Astrocyte of the hippocampus (primary cell): Measurements from ENCODE around the gene FAM221A.
A peak's percentile ranks its signal among the peaks of the same experiment; 100 is the strongest.
"Not testable (repeated sequence)": the region's sequence is repeated elsewhere in the genome, so short reads cannot be mapped to it uniquely, and the experiment has no call there.

Experiments
- DNase-seq: peaks from one replicate; pipeline ENCODE4 v3.0.0; 2011; ENCODE audit warnings: low read depth, low spot score

FAM221A gene, protein sequence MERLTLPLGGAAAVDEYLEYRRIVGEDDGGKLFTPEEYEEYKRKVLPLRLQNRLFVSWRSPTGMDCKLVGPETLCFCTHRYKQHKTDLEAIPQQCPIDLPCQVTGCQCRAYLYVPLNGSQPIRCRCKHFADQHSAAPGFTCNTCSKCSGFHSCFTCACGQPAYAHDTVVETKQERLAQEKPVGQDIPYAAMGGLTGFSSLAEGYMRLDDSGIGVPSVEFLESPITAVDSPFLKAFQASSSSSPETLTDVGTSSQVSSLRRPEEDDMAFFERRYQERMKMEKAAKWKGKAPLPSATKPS

DNA sequence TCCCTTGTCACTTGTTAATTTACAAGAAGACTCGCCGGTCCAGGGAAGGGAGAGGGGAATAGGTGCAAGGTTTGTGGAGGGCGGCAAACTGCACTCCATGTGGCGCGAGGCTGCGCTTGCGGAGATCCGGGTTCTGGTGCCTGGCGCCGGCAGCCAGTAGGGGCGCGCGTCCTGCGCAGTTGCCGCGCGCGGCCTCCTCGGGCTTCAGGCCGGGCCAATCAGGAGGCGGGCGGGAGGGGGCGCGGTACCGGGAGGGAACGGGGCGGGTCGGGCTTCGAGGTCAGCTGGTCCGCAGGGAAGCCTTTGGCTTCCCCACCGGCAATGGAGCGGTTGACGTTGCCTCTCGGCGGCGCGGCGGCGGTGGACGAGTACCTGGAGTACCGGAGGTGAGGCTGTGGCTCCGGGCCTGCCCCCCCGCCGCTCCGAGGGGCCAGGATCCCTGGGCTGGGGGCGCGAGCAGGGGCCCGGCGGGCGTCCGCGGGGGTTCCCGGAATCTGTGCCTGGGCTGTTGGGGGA, at the start of gene FAM221A:
FAM221A (plus strand) TSS at position 302 of the 516 bp plus-strand sequence; CDS start at position 322, 20 bp downstream.
- peak; percentile 96 for DNase-seq

DNA sequence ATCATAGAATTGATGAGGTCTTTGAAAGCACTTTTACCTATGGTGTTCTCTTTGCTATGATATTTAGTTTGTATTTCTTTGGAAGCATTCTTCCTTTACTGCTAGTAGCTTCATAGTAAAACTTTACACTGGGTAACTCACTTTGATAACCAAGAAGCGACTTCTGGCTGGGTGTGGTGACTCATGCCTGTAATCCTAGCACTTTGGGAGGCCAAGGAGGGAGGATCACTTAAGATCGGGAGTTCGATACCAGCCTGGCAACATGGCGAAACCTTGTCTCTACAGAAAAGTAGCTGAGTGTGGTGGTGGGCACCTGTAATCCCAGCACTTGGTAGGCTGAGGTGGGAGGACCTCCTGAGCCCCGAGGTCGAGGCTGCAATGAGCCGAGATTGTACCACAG, 46.6 kb upstream of the FAM221A start:
- DNase-seq, result no peak

DNA sequence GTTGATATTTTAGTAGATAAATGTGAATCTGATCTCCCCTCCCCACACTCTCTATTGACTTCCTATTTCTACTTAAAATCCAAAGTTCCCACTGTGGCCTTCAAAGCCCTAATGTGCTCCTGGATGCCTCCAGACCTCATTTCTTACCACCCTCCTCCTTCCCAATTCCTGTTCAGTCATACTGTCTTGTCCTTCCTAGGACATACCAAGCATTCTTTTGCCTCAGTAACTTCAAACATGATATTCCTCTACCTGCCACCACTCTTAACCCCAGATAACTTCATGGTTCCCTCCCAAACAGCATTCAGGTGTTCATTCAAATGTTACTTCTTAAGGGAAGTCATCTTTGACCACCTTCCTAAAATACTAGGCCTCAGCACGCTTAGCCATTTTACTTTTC, 34.2 kb upstream of the FAM221A start:
- no peak for DNase-seq

DNA sequence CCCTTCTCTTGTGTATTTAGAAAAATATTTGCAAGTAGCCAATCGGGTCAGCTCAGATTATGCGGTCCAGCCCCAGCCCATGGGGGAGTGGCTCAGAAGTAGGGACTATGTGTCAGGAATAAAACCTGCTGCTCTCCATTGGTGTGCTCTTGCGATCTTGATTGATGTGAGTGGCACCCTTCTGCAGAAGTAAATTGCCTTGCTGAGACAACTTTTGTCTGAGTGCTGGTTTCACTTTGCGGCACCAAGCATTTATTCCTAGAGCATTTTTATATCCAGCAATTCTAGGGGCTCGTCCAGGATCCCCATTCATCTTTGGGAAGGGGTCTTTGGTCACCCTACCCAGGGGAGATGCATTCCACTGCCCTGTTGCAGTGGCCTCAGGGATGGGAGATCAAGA, 26.1 kb upstream of the FAM221A start:
- DNase-seq, result peak; percentile 19

DNA sequence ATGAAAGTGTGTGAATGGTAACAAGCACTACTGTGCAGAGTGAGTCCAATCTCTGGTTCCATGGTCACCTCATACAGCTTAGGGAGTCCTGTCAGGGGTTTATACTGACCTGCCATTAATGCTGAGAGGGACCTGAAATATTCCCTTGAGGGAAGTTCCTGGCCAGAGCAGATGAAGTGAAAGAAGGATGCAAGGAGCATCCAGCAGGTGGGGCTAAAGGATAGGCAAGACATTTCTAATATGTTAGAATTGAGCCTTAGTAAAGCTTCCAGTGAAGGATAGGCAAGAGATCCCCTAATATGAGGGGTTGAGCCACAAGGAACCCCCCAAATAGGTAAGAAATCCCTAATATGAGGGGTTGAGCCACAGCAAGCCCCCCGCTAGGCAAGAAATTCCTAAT, 25.5 kb upstream of the FAM221A start:
- no peak for DNase-seq

DNA sequence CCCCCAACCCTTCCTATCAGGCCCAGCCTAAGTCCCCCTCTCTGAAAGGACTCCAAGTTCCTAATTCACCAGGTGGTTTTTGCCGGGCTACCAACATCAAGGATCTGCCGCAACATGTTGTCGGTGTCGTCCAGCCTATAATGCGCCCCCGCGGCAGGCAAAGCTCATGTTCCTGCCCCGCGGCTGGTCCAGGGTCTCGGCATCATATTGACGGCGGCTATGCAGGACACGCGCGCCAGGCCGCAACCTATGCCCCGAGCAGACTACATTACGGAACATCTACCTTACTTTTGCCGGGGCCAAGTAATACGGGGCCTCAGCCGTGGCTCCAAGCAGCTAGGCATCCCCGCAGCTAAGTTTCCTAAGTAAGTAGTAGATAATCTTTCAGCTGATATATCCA, 24.6 kb upstream of the FAM221A start:
- DNase-seq, result no peak

DNA sequence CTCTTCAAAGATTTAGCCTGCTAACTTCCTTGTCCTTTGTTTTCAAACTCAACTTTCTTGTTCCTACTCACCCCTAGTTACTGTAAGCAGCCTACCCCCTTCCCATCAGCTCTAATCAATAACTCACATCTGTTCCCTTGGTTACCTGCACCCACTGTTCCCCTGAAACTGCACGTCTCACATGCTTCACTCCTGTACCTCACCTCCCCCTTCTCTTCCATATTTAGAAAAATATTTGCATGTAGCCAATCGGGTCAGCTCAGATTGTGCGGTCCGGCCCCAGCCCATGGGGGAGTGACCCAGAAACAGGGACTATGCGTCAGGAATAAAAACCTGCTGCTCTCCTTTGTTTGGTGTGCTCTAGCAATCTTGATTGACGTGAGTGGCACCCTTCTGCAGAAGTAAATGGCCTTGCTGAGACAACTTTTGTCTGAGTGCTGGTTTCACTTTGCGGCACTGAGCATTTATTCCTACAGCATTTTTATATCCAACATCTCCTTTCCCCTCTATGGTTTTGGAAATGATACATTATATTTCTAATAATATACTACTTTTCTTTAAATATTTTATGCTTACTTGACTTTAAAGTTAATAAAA, 21.1 kb upstream of the FAM221A start:
- no peak for DNase-seq

DNA sequence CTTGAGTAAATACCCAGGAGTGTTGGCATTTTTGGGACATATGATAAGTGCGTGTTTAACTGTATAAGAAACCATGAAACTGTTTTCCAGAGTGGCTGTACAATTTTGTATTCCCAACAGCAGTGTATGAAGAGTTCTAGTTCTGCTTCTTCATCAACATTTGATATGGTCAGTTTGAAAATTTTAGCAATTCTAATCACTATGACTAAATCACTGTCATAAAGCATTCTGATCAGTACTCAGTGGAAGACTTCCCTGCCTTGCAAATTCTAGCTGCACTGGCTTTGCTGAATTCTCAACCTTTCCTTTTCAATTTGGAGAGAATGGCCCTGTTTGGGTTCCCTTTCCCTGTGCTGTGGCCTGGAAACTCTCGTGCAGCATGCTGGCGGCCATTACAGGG, 18.6 kb upstream of the FAM221A start:
- no peak for DNase-seq

DNA sequence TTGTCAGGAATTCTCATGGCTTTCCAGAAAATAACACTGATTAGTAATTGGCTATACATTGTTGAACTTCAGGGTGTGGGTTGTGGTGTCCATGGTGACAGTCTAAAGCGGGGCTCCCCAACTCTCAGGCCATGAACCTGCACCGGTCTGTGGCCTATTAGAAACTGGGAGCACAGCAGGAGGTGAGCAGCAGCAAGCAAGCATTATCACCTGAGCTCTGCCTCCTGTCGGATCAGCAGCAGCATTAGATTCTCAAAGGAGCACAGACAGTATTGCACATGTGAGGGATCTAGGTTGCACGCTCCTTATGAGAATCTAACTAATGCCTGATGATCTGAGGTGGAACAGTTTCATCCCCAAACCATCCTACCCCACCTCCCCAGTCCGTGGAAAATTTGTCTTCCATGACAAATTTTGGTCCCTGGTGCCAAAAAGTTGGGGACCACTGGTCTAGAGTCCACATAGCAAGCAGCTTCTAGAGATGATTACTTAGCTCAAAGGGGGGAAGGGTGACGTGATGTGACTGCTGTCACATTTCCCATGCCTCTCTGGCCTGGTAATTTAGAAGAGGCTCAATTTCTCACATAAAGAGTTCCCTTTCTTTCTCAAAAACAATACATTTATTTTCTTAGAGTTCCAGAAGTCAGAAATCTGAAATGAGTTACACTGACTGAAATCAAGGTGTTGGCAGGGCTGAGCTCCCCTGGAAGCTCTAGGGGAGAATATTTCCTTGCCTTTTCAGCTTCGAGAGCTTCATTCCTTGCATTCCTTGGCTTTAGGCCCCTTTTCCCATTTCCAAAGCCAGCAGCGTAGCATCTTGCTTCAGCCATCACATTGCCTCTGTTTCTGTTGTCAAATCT, 17.6 kb upstream of the FAM221A start:
- DNase-seq, result peak; percentile 88

DNA sequence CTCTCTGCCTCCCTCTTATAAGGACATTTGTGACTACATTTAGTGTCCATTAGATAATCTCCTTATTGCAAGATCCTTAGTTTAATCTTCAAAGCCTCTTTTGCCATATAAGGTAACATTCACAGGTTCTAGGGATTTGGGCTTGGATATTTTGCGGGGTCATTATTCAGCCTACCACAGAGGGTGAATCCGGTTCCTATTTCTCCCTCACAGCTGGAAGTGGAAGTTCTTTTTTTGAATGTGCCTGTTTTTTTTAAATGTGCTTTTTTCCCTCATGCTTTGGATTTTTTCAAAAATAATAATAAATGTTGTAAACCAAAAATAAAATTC, 17.1 kb upstream of the FAM221A start:
- DNase-seq, result no peak

DNA sequence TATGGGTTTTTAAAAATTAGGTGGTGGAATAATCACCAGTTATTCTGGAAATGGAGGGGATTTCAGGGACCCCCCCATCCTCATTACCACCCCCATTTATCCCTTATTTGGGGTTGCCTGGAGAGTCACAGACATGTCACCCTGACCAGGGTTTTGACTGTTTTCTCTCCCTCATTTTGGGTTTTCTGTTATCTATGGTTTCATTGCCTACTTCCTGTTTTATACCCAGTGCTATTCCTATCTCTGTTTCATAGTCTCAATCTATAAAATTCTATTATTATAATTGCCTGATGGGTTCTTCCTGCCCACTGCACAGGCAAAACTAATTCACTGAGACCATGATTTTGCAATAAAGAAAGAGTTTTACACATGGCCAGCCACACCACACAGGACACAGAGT, 15.9 kb upstream of the FAM221A start:
- no peak for DNase-seq

DNA sequence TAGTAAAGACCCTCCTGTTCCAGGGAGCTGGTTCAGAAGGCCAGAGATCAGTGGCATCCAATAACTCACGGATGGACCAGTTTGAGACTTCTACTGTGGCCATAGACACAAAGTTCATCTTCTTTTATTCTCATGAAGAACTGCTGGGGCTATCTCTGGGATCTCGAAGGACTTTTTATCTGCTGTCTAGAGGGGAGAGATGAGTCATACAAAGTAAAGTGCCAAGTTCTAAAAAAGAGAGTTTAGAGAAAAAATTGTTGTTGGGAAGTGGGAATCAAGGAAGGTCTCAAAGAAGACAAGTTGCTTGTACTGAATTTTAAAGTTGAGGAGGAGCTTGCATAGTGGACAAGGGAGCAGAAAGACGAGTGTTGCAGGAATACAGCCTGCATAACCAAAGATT, 8.0 kb upstream of the FAM221A start:
- DNase-seq, result no peak

DNA sequence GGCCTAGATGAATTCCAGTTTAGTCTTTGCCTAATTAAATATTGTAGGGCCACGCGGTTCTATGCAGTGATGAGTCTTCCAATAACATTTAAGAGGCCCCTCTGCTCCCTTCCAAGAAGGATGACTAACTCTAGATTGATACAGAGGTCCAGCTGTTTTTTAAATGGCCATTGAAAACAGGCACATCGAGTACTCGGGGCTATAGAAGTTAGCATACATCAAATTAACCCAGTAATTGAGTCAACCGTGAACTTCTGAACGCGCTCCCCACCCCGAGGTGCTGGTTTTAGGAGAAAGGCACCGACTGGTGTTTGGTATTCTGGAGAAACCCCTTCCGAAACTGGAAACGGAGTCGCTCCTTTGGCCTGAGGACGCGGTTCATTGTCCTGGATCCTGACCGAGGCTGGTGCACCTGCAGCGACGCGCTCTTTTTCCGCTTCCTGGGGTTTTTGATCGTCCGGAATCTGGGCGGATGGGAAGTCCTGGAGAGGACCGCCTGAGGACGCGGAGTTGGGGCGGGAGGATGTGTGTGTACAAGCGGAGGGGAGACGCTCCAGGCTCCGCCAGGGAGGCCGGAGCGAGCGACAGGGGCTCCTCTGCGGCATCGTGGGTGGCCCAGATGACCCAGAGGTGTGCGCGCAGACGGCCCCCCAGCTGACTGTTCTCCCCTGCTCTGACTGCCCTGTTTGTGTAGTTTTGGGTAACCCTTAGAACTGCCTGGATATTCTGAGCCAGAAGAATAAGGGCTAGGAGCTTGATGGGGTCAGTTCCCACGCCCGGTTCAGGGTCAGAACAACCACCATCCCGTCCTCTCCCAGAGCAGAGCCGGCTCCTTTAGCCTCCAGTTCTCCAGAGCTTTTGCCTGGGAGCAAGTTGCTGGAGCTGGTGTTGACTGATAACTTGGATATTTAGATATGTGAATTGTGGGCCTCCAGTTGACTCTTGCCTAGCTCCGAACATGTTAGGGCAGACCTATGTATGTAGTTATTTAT, 711 bp downstream of the FAM221A start:
- peak; percentile 70 for DNase-seq

DNA sequence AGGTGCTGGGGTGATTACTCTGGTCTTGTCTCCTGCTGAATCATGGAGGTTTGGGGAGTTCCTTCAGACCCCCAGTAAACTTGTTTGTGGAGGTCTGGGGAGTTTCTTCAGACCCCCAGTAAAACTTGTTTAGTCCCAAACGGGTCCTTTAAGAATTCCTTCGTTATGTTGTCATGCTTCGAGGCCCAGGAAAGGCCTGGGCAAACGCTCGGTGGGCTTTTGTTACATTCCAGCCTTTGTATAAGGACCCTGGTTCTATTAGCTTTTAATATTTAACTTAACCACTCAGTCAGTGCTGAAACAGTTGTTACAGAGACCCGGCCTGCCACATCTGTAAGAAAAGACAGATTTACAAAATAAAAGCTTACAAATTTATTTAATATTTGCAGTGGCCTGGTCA, 4.0 kb downstream of the FAM221A start:
- not testable (repeated sequence) for DNase-seq

DNA sequence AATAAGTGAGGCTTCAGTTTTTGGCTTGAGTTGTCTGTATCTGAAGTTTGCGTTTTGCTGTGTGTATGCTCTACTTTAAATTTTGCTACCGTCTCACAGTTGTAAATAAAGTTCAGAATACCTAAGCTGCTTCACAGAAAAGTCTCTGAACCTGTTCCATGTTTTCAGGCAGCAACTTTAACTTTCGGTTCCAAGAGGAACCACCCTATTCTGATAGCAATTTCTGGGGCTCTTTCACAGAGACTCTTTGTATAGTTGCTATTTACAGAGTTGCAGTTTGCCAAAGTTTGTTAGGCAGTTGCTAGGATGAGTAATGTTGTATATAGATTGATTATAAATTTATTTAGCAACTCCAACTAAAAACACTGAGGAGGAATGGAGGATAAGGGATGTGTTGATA, 5.7 kb downstream of the FAM221A start:
- DNase-seq, result peak; percentile 51

DNA sequence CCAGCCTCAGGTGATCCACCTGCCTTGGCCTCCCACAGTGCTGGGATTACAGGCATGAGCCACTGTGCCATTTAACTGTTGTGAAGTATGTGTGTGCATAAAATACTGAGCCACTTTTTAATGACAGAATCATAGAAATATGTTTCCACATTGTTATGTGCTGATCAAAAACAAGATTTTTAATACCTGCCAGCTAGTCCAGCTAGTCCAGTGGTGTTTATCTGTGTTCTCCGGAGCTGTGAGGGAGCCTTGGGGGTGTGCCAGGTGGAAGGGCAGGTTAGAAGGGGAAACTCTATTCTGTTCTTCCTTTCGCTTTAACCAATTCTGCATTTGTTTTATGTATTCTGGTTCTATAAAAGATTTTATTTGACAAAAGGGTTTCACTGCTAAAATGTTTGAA, 7.0 kb downstream of the FAM221A start:
- no peak for DNase-seq

DNA sequence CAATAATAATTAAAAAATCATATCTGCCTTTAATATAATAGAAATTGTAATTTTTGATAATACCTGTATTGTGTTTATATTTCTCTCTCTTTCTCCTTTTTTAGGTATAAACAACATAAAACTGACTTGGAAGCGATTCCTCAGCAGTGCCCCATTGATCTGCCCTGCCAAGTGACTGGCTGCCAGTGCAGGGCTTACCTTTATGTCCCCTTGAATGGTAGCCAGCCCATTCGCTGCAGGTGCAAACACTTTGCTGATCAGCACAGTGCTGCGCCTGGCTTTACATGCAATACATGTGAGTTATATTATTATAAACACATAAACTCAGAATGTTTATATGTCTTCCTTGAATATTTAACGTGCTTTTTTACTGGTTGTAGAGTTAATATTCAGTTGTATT, 9.2 kb downstream of the FAM221A start:
- no peak for DNase-seq

DNA sequence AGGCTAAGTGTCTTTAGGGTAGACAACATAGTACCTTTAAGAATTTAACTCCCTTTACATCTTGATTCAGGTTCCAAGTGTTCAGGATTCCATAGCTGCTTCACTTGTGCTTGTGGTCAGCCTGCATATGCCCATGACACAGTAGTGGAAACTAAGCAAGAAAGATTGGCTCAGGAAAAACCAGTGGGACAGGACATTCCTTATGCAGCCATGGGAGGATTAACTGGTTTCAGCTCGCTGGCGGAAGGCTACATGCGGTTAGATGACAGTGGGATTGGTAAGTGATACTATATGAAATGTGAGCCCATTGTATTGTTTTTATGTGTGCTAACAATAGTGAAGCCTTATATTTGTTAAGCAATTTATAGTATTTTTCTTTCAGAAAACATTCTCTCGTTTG, 11.3 kb downstream of the FAM221A start:
- peak; percentile 82 for DNase-seq

DNA sequence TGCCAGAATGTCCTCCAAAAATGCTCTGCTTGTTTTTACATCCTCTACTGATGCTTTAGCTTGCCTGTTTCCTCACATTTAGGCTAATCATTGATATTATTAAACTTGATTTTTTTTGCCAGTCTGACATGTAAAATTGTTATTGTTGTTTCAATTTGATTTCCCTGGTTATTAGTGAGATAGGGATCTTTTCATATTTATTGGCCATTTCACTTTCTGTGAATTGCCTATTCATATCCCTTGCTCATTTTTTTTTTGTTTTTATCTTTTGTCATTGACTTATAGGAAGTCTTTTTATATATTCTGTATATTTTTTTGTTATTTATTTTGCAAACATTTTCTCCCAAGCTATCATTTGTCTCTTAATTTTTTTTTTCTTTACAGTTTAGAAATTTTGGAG, 13.2 kb downstream of the FAM221A start:
- DNase-seq, result no peak

DNA sequence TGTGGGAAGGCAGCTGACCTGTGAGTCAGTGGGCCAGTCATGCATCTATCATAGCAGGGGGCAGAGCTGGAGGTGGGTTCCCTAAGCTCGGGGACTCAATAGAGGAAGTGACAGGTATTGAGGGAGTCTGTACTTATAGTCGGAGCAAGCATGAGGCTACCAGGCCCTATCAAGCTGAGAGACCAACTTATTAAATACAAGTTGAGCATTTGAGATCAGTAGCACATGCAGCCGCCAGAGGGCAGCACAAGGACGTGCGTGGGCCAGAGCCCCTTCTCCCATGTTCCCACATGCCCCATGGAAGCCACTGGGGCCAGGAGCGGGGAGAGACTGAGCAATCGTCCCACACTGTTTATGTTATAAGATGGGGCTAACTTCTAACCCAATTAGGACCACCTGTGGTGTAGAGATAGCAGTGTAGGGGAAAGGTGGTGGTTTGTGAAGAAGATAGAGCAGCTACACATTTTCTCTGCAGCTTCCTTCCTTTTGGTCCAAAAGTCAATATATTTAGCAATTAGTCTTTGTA, 17.0 kb downstream of the FAM221A start:
- DNase-seq, result peak; percentile 45

DNA sequence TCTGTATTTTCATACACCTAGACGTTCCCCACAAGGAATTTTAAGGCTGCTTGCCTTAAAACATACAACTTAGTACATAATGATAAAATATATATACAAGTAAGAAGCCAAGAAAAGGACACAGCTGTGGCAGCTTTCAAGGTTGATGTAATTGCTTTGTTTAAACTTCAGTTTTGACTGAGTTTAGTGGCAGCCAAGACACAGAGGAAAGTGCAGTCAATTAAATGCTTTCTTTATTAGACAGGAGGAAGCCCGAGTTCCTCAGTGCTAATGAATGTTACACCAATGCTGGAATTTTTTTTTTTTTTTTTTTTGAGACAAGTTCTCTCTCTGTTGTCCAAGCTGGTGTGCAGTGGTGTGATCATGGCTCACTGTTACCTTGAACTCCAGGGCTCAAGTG, 18.8 kb downstream of the FAM221A start:
- DNase-seq, result no peak
